ENCODE results near the gene EPN1.

The EPN1 gene

DNA sequence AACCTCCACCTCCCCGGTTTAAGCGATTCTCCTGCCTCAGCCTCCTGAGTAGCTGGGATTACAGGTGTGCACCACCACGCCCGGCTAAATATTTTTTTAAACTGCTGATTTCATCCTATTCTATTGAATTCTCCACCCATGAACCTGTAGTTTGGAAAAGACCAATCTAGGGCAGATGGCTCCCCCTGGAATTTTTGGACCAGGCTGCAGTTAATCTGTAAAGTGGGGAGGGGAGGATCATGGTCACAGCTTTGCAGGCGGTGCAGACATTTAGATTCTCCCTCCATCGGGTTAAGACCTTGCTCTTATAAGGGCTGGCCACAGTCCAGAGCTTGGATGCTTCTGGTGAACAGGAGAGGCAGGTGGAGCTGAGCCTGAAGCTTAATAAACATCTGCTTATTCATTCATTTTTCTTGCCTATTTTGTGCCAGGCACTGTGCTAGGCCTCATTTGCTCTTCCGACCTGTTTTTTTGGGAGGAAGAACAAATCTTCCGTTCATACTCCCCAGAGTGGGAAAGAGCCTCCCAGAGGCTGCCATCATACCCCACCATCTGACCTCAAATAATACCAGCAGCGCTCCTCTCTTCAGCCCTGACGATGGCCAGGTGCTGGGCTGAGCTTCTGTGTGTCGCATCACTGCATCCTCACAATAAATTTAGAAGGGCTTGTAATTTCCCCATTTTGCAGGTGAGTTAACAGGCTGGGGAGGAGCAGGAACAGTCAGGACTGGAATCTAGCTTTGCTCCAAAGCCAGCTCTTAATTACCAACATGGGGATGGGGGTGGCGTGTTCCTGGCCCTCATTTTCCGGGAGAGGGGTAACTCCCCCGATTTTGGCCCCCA, 27.9 kb upstream of the EPN1 start:
- peak; percentile 78 for DNase-seq

DNA sequence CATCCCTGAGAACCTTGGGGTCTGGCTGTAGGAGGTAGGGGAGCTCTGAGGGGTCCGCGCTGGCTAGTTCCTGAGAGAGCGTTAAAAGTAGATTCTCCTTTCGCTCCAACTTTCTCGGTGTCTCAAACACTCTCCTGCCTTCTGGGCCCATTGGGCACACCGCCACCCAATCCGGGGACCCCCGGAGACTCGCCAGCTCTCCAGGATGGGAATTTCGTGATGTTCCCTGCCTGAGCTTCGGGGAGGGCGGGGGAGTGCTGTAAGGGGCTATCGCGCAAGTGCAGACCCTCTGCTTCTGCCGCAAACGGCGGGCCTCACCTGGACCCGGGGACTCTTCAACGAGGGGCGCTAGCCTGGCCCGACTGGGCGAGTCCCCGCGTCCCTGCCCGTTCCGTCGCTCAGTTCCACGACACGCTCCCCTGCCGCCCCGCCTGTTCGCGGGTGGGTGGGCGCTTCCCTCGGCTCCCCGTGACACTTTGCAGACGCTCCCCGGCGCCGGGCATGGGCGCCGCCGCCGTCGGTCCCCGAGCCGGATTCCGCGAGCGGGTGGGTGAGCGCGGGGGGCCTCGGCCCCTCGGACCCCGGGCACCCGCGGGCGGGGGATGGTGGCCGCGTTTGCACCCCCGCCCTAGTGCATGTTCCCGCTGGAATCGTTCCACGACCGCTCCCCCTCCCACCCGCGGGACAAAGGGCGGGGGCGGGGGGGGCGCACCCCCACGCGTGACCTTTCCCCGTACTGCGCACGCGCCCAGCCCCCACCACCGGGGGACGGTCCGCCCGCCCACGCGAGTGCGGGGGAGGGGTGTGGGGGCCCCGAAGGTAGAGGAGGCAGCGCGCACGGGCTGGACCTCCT, 27.1 kb upstream of the EPN1 start, which contains the start of gene CCDC106:
Gene CCDC106 (plus strand): TSS at position 481 of the 853 bp plus-strand sequence. CDS start 835 bp downstream, outside the sequence.
- peak; percentile 86 for DNase-seq

DNA sequence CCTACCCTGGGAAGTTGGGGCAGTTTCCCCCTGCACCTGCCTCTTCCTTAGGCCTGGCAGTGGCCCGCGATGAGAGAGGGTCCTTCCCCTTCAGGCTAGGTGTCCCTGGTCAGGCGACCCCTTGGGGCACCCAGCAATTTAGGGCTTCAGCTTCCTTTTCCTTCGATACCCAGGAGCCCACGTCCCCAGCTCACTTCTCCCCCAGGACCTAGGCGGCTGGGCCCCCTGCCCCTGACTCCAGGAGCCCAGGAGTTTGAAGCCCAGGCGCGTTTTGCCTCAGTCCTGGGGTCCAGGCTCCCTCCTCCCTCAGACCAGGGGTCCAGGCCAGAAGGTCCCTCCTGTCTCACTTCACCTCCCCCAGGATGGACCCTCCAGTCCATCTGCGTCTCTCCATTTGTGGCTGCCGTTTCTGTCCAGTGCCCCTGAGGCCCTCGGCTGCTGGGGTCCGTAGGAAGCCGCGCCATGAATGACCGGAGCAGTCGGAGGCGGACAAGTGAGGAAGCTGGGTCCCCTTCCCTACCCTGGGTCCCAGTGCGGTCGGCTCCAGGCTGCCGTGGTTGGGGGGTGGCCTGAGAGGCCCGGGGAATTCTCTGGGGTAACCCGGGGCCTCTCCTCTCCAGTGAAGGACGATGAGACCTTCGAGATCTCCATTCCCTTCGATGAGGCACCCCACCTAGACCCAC, 26.3 kb upstream of the EPN1 start:
- peak; percentile 46 for DNase-seq

DNA sequence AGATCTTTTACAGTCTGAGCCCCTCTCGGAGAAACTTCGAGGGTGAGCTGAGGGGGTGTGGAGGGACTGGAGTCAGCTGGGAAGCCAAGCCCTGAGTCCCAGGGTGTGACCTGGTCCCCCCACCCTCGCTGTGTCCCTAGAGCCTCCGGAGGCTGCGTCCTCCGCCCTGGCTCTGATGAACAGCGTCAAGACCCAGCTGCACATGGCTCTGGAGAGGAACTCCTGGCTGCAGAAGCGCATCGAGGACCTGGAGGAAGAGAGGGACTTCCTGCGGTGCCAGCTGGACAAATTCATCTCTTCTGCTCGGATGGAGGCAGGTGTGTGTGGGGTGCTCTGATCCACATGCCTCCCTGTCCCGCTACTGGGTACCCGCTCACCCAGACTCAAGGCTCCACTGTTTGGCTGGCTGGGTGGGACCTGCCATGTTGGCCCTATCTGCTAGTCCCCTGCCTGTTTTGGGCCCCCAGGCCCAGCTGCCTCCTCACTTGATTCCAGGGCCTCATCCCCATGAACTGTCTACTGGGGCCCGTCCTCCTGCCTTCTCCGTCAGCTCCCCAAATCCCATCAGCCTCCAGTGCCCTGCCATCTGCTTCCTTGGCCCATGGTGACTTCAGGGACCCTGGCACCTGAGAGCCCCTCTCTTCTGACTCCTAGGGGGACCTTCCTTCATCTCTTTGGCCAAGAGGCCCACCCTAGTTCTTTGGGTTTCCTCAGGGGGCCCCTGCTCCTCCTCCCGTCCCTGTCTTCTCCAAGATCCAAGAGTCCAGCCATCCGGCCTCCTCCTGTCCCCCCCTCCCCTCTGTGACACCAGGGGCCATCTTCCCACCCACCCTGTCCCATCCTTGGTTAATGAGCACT, 25.5 kb upstream of the EPN1 start:
- DNase-seq: no peak

DNA sequence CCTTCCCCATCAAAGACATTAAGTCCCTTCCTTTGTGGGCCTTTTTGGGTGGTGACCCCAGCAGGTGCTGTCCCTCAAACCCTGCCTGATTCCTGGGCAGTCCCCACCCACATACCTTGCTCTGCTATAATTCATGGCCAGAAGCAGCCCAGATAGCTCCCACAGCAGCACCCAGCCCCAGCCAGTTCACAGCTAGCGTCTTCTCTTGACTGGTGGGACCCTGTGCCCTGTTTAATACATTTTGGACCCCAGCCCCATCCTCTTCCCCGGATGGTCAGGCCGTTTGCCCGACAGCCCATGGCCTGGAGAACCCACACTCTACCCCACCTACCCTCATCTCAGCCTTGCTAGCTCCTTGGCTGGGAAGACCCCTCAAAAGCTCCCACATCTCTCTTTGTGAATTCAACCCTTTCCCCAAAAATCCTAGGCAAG, 24.9 kb upstream of the EPN1 start:
- no peak for DNase-seq

DNA sequence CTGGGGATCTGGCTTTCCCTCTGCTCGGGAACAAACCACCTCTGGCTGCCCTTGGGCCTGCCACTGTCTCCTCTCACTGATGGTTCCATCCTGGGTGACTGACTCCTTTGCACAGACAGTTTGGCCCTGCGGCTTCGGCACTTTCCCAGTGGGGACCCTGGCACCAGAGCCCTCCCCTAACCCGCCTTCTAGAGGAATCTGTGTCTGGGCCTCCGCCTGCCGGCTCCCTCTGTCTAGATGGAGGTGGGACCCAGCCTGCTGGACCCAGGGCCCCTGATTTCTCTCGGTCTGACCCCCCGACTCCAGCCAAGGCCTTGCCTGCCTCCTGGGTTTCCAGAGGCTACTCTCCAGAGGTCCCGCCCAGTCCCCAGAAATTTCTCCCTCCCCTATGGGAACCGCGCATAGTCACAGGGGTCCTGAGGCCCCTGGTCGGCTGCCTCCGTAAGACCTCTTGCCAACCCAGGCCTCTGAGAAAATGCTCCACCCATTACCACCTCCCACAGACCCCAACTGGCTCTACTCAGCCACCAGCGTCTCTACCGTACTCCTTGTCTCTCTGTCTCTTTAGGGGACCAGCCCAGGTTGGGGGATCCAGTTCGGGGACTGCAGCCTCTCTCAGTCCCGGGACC, 24.3 kb upstream of the EPN1 start:
- DNase-seq: no peak

DNA sequence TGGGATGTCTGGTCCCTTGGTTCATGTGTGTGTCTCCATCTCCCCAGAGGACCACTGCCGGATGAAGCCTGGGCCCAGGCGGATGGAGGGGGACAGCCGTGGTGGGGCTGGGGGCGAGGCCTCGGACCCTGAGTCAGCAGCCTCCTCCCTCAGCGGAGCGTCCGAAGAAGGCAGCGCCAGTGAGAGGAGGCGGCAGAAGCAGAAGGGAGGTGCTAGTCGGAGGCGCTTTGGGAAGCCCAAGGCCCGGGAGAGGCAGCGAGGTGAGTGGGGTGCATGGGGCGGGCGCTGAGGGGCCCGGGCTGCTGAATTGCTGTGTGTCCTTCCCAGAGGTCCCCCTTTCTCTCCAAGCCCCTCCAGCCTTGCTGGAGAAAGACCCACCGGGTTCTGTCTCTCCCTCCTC, 23.8 kb upstream of the EPN1 start:
- DNase-seq: no peak

DNA sequence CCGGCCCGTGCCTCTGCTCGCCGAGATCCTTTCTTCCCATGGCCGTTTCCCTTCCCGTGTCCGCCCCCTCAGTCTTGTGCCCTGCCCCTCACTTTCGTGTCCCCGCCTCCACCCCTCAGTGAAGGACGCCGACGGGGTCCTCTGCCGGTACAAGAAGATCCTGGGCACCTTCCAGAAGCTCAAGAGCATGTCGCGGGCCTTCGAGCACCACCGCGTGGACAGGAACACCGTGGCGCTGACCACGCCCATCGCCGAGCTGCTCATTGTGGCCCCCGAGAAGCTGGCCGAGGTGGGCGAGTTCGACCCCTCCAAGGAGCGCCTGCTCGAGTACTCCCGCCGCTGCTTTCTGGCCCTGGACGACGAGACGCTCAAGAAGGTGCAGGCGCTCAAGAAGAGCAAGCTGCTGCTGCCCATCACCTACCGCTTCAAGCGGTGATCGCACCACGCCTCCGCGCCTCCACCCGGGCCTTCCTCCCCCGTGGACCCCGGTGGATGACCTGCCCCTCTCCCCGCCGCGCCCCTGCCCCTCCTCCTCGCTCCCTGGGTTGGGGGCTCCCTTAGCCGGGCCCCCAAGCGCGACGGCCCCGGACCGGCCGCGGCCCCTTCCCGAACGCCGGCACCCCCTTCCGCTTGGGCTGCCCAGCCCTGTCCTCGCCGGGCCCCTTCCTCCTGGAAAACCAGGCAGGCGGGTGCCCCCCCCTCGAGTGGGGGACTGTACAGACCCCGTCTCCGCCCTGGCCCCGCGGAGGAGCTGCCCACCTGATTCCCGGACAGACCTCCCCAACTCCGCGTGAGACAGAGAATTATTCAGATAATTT, 22.5 kb upstream of the EPN1 start:
- no peak for DNase-seq

DNA sequence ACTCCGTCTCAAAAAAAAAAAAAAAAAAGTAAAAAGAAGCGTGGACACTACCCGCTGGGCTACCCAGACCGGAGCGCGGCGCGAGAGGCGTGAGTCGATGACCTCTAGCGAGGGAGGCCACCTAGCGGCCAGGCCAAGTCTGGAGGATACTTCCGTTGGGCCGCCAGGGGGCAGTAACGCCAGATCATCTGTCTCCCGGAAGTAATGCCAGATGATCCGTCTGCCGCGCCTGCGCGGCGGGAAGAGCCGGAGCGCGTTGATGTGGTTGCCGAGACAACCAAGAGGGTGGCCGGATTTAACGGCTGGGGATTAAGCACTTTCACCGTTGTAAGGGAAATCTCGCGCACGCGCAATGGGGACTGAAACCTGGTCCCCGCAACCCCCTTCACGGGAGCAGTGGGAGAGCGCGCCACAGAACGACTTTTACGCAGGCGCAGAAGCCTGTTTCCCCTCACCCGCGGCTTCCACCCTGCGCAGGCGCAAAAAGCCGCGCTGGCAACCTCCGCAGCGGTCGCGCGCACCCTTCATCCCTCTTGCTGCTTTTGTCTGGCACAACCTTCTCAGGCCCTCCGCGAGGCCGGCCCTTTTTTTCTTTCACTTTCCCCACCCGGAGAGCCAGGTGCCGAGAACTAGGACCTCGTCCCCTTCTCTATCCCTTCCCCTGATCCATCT, 21.2 kb upstream of the EPN1 start:
- DNase-seq: peak; percentile 100

DNA sequence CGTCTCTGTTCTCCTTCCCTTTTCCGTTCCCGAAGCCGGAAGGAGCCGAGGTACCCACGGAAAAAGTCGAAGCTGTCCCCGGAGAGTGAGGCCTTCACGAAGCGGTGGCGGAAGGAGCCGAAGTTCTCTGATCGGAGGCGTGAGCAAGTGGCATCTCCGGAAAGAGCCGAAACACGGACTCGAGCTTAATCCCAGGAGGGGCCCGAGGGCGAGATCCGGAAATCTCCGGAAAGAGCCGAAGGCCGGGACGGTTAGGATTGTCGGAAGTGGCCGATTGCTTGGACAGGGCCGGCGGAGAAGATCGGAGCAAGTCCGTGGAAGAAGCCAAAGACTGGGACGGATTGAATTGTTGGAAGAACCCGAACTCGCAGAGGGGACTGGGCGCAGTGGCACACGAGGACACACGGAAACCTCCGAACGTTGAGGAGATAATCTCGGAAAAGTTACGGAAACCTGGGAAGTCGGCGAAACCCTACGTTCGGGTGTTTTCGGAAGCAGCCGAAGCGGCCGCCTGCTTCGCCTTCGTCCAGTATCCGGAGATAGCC, 20.6 kb upstream of the EPN1 start:
- DNase-seq: peak; percentile 99

DNA sequence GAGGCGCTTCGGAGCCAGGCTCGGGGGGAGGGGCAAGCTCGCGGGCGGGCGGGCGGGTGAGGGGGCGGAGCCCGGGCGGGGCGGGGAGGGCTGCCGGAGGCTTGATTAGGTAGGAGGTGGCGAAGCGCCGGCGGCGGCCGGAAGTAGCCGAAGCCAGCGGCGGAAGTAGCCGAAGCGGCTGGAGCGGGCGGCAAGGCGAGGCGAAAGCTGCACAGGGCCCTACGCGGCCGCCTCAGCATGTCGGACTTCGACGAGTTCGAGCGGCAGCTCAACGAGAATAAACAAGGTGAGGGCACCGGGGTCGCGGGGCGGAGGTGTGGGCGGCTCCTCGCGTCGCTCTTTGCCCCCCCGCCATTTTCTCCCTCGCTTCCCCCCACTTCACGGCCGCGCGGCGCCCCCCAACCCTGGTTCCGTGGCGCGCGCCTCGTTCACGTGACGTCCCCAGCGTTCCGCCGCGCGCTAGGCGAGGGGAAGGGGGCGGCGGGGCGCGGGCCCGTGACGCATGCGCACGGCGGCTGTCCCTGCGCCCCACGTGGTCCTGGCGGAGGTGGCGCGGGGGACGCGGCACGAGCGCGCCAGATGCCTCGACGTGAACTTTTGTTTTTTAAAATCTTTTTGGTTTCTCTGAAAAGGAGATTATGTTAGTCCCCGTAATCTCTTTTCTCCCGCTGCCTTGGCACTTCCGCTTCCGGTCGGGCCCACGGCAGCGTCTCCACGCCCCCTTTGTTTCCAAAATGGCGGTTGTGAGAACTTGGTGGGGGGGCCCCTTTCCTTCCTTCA, 20.0 kb upstream of the EPN1 start, which contains the start of gene U2AF2:
Gene U2AF2 (plus strand): TSS at position 168 of the 780 bp plus-strand sequence. CDS start 70 bp downstream, at position 238.
- DNase-seq: peak; percentile 95

DNA sequence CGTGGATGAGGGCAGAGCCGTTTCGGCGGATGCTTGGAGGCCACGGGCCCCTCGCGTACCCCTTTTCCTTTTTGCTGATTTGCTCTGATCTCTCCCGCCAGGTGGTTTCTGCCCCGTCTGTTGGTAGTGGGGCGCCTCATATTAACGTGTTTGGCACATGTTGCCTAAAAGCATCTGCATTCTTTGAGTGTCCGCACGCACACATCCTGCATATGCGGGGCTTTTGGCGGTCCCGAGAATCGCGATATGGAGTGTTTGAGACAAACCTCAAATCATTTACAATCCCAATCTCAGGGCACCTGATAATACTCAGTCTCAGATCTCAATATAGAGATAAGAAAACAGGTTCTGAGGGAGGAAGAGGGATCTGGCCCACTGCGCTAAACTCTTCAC, 19.4 kb upstream of the EPN1 start:
- DNase-seq: no peak

DNA sequence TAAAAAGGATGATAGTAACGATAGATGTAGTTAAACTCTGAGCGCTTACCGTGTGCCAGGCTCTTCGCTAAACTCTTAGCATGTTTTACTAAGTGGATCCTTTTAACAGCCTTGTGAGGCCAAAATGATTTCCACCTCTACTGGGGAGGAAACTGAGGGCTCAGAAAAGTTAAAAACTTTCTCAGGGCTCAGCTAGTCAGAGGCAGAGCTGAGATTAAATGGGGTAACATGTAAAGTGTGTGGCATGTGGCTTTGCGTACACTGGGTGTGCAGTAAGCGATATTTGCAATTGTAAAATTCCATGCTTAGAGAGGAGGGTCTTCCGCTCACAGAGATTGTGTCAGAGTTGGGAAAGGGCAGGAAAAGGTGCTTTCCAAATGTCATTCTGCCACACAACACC, 18.5 kb upstream of the EPN1 start:
- no peak for DNase-seq

DNA sequence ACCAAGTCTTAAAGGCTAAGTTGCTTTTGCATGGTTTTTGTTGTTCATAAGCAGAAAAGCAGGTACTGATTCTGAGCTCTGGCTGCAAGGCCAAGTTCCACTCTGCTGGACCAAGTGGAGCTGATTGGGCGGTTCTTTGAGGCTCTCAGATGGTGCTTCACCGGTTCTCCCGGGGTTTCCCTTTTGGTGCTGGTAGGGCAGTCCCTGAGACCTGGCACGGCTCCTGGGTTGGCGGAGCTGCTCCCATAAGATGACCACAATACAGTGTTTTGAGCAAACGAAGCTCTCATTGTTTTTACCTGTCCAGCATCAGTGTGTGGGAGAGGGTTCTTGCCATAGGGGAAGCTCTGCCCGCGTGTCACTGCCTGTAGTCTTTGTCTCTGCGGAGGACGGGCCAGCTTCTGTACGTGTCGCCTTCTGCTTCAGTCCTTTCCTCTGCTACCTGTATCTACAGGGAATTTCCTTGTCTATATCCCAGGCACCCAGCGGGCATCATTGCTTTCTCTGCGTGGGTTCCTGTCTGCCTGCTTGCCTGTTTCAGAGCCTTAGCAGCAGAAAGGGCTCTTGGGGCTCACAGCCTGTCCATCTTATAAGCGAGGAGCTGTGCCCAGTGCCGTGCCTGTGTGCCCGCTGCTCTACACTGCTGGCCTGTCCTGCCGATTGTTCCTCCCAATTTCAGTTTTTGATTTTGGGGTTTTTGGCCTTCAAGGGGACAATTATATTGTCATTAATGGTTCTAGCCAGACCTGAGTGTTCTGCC, 17.9 kb upstream of the EPN1 start:
- DNase-seq: no peak

DNA sequence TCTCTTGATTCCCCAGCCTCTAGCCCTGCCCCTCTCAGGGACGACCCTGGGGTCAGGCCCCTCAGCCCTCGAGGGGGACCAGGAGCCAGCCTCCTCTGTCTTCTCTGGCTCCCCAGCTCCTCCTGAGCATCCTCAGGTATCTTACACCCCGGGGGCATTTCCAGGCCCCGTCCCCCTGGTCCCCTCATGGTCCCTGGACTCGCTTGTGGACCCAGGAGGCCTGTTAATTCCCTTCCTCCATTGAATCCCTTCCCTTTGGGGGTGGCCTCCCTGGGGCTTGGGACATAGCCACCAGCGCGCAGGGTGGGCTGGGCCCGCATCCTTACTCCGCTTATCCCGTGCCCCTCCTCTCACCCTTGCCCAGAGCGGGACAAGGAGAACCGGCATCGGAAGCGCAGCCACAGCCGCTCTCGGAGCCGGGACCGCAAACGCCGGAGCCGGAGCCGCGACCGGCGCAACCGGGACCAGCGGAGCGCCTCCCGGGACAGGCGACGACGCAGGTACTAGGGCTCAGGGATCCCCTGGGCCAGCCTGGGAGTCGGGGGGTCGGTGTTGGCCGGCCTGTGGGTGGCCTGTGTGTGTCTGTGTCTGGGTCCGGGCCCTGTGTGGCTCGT, 16.1 kb upstream of the EPN1 start:
- no peak for DNase-seq

DNA sequence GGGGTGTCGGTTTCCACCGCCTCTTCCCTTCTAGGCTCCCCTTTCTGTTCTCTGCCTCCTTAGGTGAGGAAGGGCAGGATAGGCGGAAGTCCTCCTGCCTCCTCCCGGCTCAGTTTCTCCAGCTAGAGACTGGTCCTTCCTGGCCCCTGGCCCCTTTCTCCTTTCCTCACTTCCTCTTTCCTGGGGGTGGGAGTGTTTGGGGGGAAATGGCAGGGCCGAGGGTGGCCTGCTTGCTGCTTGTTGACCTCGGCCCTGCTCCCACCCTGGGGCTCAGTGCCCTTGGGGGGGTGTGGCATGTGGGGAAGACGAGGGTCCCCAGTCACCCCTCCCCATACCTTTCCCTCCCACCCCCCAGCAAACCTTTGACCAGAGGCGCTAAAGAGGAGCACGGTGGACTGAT, 15.2 kb upstream of the EPN1 start:
- DNase-seq: no peak

DNA sequence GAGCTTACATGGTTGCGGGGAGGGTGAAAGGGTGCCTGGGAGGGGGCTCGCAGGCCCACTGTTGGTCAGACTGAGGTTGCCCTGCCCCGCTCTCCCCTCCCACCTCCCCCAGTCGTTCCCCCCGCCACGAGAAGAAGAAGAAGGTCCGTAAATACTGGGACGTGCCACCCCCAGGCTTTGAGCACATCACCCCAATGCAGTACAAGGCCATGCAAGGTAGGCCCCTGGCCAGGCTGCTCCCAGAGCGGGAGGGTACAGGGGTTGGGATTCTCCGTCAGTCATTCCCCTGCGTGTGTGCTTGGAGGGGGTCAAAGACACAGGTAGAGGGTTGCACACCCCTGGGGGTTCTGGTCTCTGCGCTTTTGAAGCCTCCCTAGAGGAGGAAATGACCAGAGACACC, 14.6 kb upstream of the EPN1 start:
- no peak for DNase-seq

DNA sequence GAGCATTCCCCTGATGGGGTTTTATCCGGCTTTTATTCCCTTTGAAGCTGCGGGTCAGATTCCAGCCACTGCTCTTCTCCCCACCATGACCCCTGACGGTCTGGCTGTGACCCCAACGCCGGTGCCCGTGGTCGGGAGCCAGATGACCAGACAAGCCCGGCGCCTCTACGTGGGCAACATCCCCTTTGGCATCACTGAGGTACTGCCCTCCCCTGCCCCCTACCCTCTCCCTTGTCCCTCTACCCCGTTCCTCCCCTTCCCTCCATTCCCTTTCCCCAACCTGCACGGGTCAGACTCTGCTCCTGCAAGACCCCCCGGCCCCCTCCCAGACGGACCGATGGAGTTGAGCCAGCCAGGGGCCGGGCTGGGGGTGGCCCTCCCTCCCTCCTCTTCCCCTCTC, 14.0 kb upstream of the EPN1 start:
- DNase-seq: no peak
